ENCODE results near the gene KPNA1. TPM values are rescaled to one million over a fixed set of nuclear protein-coding genes. Genes with fewer than 3 reads are reported as not detected.

The KPNA1 gene
- total RNA-seq, 1 donor from 2014 or later, result 36.4 TPM

GRCh38 chr3:122377975-122378374, 136.8 kb downstream of the KPNA1 start:
- no peak for DNase-seq

DNA sequence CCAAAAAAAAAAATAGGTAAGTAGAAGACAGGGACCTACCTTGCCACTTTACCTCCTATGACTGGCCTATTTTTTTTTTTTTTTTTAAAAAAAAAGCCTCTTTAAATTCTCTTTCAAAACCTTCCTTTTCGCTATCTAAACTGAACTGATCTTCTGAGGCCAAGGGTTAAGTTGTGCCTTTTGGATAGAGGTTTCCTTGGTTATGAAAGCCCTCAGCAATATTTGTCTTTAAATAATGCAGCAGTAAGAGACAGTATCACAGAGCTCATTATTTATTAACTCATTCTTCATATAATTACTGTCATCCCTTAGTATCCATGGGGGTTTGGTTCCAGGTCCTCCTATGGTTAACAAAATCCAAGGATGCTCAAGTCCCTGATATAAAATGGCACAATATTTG, 140.7 kb downstream of the KPNA1 start:
- DNase-seq, result no peak

Other genes with a start within 250 kb of the KPNA1 start
- gene CSTA, start 189.7 kb downstream of the KPNA1 start, total RNA-seq, result not detected in 2 replicates
- 30.6 and 36.8 TPM in 2 replicates for gene MIX23, start 131.7 kb downstream of the KPNA1 start, total RNA-seq
- gene FAM162A, start 130.8 kb downstream of the KPNA1 start, total RNA-seq, result 5.3 and 16.5 TPM in 2 replicates
- 4.6 and 4.8 TPM in 2 replicates for gene WDR5B, start 98.9 kb downstream of the KPNA1 start, total RNA-seq
- 23.0 and 23.4 TPM in 2 replicates for gene PARP9, start 49.4 kb upstream of the KPNA1 start, total RNA-seq
- 23.8 and 36.4 TPM in 2 replicates for gene DTX3L, start 49.4 kb upstream of the KPNA1 start, total RNA-seq
- gene PARP15, start 62.7 kb upstream of the KPNA1 start, total RNA-seq, result 0.17 and 0.47 TPM in 2 replicates
- gene PARP14, start 165.9 kb upstream of the KPNA1 start, total RNA-seq, result 135 and 161 TPM in 2 replicates

All from dermis blood vessel endothelial cell (primary cell).